A549 (cell line): Measurements from ENCODE around the gene ZNF70. TPM values are rescaled to one million over a fixed set of nuclear protein-coding genes. Genes with fewer than 3 reads are reported as not detected.

Source experiments
- ATAC-seq, 2 experiments: fragments of 200-7000 bp in 1 of 2; fragments of >200 bp in 1 of 2; cut with Nextera tagmentation in 1 of 2; cut with Tn5 transposase in 1 of 2; 3 replicates each; pipeline versions ENCODE4 v1.8.0 to v1.9.1; 2018 to 2020; ENCODE audit warnings: mild to moderate bottlenecking in 1 of 2, moderate library complexity in 1 of 2
- CTCF ChIA-PET: fragments of 300-600 bp; sonication (Branson Sonifier 250); formaldehyde crosslinking; extraction: SDS; loops from one replicate; lab custom pipeline; 2021; ENCODE audit warnings: antibody characterized with exemption, inconsistent platforms; lab: Yijun Ruan, JAX
- POLR2A ChIA-PET: fragments of 350-600 bp; formaldehyde crosslinking; extraction: SDS; loops from one replicate; lab custom pipeline; 2021; ENCODE audit warnings: antibody characterized with exemption, inconsistent platforms; lab: Yijun Ruan, JAX
- DNase-seq, 2 experiments: peaks; one replicate each; pipeline versions ENCODE4 v3.0.0 to v3.0.0-alpha.2; 2011 to 2016; ENCODE audit warnings: low read depth in 1 of 2, low spot score in 1 of 2
- FAIRE-seq: peaks from 2 replicates; lab custom pipeline; 2011; peaks lifted over from hg19 to GRCh38; lab: Jason Lieb, UNC
- H3K27ac ChIP-seq, 2 experiments: fragments of >200 bp; sonication (Bioruptor Twin); formaldehyde crosslinking; 3 replicates each; pipeline ENCODE4 v1.5.1; 2016 to 2017
- H3K4me1 ChIP-seq: fragments of >200 bp; sonication (Bioruptor Twin); formaldehyde crosslinking; 3 replicates; pipeline ENCODE4 v1.6.1; 2016
- H3K4me2 ChIP-seq: fragments of >200 bp; sonication (Bioruptor Twin); formaldehyde crosslinking; 3 replicates; pipeline ENCODE4 v1.6.1; 2016
- H3K4me3 ChIP-seq: fragments of >200 bp; sonication (Bioruptor Twin); formaldehyde crosslinking; 3 replicates; pipeline ENCODE4 v1.5.1; 2016
- H3K9me3 ChIP-seq: fragments of >200 bp; sonication (Bioruptor Twin); formaldehyde crosslinking; 3 replicates; pipeline ENCODE4 v1.6.1; 2016
- EP300 ChIP-seq, 2 experiments: fragments of >200 bp; sonication (Bioruptor Twin); formaldehyde crosslinking; IDR thresholded peaks; 2 replicates in 1 of 2; 3 replicates in 1 of 2; pipeline ENCODE4 v1.6.1; 2016 to 2017
- ESRRA ChIP-seq: fragments of 150-350 bp; IDR thresholded peaks from 2 replicates; pipeline ENCODE4 v1.6.1; 2014; ENCODE audit warnings: mild to moderate bottlenecking, low read length, borderline replicate concordance
- GATA3 ChIP-seq: IDR thresholded peaks from 2 replicates; pipeline ENCODE4 v1.6.1; 2012; ENCODE audit warnings: borderline replicate concordance
- HDAC2 ChIP-seq: fragments of 200-600 bp; sonication (generic); IDR thresholded peaks from 2 replicates; pipeline ENCODE4 v1.6.1; 2016
- HEYL ChIP-seq: fragments of 250-450 bp; sonication (Bioruptor Pico); IDR thresholded peaks from 2 replicates; pipeline ENCODE4 v1.8.0; 2021; ENCODE audit warnings: mild to moderate bottlenecking, moderate library complexity
- HOXB13 ChIP-seq: fragments of 250-450 bp; sonication (Bioruptor Pico); IDR thresholded peaks from 2 replicates; pipeline ENCODE4 v1.5.0; 2020; ENCODE audit warnings: low read depth, mild to moderate bottlenecking, moderate library complexity
- MYC ChIP-seq: IDR thresholded peaks from 2 replicates; pipeline ENCODE4 v1.6.1; 2012; ENCODE audit warnings: mild to moderate bottlenecking, inconsistent platforms, low read length, improper control_type of control experiment, borderline replicate concordance
- NFE2L2 ChIP-seq: fragments of 150-350 bp; conservative IDR thresholded peaks from 2 replicates; pipeline ENCODE4 v1.6.1; 2014; ENCODE audit warnings: low read length
- NR3C1 ChIP-seq: fragments of >200 bp; sonication (Bioruptor Twin); formaldehyde crosslinking; IDR thresholded peaks from 3 replicates; pipeline ENCODE4 v1.6.1; 2017
- PHF8 ChIP-seq: fragments of 200-600 bp; sonication (generic); IDR thresholded peaks from 2 replicates; pipeline ENCODE4 v1.6.1; 2016; ENCODE audit warnings: low read depth, mild to moderate bottlenecking, antibody characterized with exemption, moderate library complexity, borderline replicate concordance
- RAD21 ChIP-seq, 2 experiments: fragments of >200 bp in 1 of 2; sonication (Bioruptor Twin) in 1 of 2; formaldehyde crosslinking in 1 of 2; IDR thresholded peaks in 1 of 2; conservative IDR thresholded peaks in 1 of 2; 2 replicates in 1 of 2; 3 replicates in 1 of 2; pipeline ENCODE4 v1.6.1; 2012 to 2018; ENCODE audit warnings: inconsistent platforms in 1 of 2
- REST ChIP-seq: fragments of 200-600 bp; sonication (generic); IDR thresholded peaks from 2 replicates; pipeline ENCODE4 v1.6.1; 2016; ENCODE audit warnings: antibody characterized with exemption, mild to moderate bottlenecking, moderate library complexity
- RNF2 ChIP-seq: fragments of 200-600 bp; sonication (generic); IDR thresholded peaks from 2 replicates; pipeline ENCODE4 v1.6.1; 2016; ENCODE audit warnings: low read depth, mild to moderate bottlenecking, antibody characterized with exemption, moderate library complexity, borderline replicate concordance
- SREBF2 ChIP-seq: fragments of 450-650 bp; IDR thresholded peaks from 2 replicates; pipeline ENCODE4 v1.6.1; 2014; ENCODE audit warnings: mild to moderate bottlenecking, moderate library complexity
- TFCP2L1 ChIP-seq: fragments of 250-450 bp; sonication (Bioruptor Pico); IDR thresholded peaks from 2 replicates; pipeline ENCODE4 v1.5.0; 2021; ENCODE audit warnings: mild to moderate bottlenecking
- ZSCAN20 ChIP-seq: fragments of 250-450 bp; sonication (Bioruptor Pico); IDR thresholded peaks from 2 replicates; pipeline ENCODE4 v1.8.0; 2022; ENCODE audit warnings: mild to moderate bottlenecking, moderate library complexity
- WGBS: methylation state at CpG from one replicate; pipeline ENCODE4 v1.1.6; 2017; ENCODE audit errors: missing lambda C conversion rate; 5-methylcytosine and 5-hydroxymethylcytosine counted together
- polyA plus RNA-seq, 4 experiments: library from polyadenylated mRNA; depleted of rRNA in 3 of 4; stranded (reverse); fragments of >200 nt; fragmentation: RNase III in 1 of 4; extraction: RNeasy Plus Mini Kit Qiagen cat#74134 plus additional on column Dnase treatment in 1 of 4; gene quantifications; 2 replicates in 3 of 4; 3 replicates in 1 of 4; pipeline ENCODE4 v1.2.3, GENCODE V29; 2011 to 2017
- TF ChIP-seq, protein P1 (sequence below): fragments of 450-650 bp; IDR thresholded peaks from 2 replicates; pipeline ENCODE4 v1.6.1; 2014; ENCODE audit warnings: antibody characterized with exemption
- TF ChIP-seq, protein P2 (sequence below): fragments of 150-350 bp; IDR thresholded peaks from 2 replicates; pipeline ENCODE4 v1.6.1; 2014; ENCODE audit warnings: low read depth, mild to moderate bottlenecking, low read length
- TF ChIP-seq, protein P3 (sequence below): fragments of 250-450 bp; sonication (Bioruptor Pico); IDR thresholded peaks from 2 replicates; pipeline ENCODE4 v1.5.0; 2021; ENCODE audit warnings: mild to moderate bottlenecking, moderate library complexity, borderline replicate concordance

Gene ZNF70
- polyA plus RNA-seq, 2 of the 4 experiments (the other 2 are of a cell fraction) = 0.88 to 1.2 TPM

- Histone ChIP-seq H3K27ac (no peak overlapping the region), H3K4me2 (no peak overlapping the region), H3K4me1 (no peaks in the 10 kb centered on the region), H3K9me3 (no peaks in the 10 kb centered on the region), H3K4me3 (no peak overlapping the region)
- ChIA-PET CTCF (no interaction called here), POLR2A (no interaction called here)
- DNase-seq (no peak), FAIRE-seq (no peak), ATAC-seq (no peak)
- no peak for TF ChIP-seq NR3C1
- 92% methylated on average over 3 of the region's 3 CpGs for WGBS
Measured at GRCh38 chr22:23695141-23695540, 55.8 kb downstream of the ZNF70 start.

- Histone ChIP-seq H3K4me3 (no peak overlapping the region), H3K27ac (no peak overlapping the region), H3K9me3 (no peaks in the 10 kb centered on the region), H3K4me1 (no peaks in the 10 kb centered on the region), H3K4me2 (no peak overlapping the region)
- FAIRE-seq (no peak), ATAC-seq (no peak), DNase-seq (no peak)
- ChIA-PET CTCF (interaction anchor here (0.6 kb wide), 1 partner anchor 73 kb away, joined by 3 read pairs; no protein-coding TSS in a partner anchor), POLR2A (no interaction called here)
- TF ChIP-seq REST (no peak), HOXB13 (CRISPR knock-in tag) (no peak), NFE2L2 (no peak), GATA3 (no peak), HDAC2 (no peak), NR3C1 (no peak), ESRRA (no peak), SREBF2 (no peak), ZSCAN20 (CRISPR knock-in tag) (no peak), RAD21 (conservative IDR thresholded peaks at IDR 0.05 in 1 of 2, IDR thresholded peaks at IDR 0.05 in 1 of 2) (no peak), PHF8 (no peak), MYC (no peak), RNF2 (no peak), TFCP2L1 (CRISPR knock-in tag) (no peak)
- TF ChIP-seq, protein P1, sequence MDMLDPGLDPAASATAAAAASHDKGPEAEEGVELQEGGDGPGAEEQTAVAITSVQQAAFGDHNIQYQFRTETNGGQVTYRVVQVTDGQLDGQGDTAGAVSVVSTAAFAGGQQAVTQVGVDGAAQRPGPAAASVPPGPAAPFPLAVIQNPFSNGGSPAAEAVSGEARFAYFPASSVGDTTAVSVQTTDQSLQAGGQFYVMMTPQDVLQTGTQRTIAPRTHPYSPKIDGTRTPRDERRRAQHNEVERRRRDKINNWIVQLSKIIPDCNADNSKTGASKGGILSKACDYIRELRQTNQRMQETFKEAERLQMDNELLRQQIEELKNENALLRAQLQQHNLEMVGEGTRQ = no peak
- TF ChIP-seq, protein P2, sequence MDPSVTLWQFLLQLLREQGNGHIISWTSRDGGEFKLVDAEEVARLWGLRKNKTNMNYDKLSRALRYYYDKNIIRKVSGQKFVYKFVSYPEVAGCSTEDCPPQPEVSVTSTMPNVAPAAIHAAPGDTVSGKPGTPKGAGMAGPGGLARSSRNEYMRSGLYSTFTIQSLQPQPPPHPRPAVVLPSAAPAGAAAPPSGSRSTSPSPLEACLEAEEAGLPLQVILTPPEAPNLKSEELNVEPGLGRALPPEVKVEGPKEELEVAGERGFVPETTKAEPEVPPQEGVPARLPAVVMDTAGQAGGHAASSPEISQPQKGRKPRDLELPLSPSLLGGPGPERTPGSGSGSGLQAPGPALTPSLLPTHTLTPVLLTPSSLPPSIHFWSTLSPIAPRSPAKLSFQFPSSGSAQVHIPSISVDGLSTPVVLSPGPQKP = no peak
- 81% methylated on average over 8 of the region's 11 CpGs for WGBS
Measured at GRCh38 chr22:23693979-23694680, 56.8 kb downstream of the ZNF70 start.

GRCh38 chr22:23692598-23693291 is 58.2 kb downstream of the ZNF70 start:
- CTCF ChIA-PET = no interaction called here
- no peak overlapping the region for H3K27ac ChIP-seq
- no peak for DNase-seq
- no peak overlapping the region for H3K4me2 ChIP-seq
- H3K4me3 ChIP-seq = no peak overlapping the region
- no peaks in the 10 kb centered on the region for H3K4me1 ChIP-seq
- no peaks in the 10 kb centered on the region for H3K9me3 ChIP-seq
- FAIRE-seq = no peak
- POLR2A ChIA-PET = no interaction called here
- ATAC-seq = no peak
- TF ChIP-seq, protein P3, sequence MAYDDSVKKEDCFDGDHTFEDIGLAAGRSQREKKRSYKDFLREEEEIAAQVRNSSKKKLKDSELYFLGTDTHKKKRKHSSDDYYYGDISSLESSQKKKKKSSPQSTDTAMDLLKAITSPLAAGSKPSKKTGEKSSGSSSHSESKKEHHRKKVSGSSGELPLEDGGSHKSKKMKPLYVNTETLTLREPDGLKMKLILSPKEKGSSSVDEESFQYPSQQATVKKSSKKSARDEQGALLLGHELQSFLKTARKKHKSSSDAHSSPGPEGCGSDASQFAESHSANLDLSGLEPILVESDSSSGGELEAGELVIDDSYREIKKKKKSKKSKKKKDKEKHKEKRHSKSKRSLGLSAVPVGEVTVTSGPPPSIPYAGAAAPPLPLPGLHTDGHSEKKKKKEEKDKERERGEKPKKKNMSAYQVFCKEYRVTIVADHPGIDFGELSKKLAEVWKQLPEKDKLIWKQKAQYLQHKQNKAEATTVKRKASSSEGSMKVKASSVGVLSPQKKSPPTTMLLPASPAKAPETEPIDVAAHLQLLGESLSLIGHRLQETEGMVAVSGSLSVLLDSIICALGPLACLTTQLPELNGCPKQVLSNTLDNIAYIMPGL (CRISPR knock-in tag) = no peak
- TF ChIP-seq MYC (no peak), EP300 (IDR thresholded peaks at IDR 0.05) (no peak), REST (peak; percentile 61; the same call in 1 of the 2 replicates), HEYL (CRISPR knock-in tag) (no peak)
- WGBS = 94% methylated on average over 10 of the region's 12 CpGs
